ENCODE measurements around the gene CCS.
A peak's percentile ranks its signal among the peaks of the same experiment; 100 is the strongest.

CCS gene

DNA sequence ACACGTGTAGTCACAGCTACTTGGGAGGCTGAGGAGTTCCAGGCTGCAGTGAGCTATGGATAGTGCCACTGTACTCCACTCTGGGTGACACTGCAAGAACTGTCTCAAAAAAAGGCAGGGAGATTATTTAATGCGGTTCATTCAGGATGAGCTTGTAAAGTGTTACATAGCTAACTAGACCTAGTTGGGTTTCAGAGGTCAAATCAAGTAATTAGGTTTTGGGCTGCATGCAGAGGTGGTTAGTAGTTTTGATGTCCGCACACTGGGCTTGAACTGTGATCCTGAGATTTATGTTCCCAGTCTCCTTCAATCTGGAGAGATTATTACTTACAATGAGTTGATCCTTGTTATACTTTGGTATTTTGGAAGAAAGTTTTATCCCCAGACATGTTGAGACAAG, 43.4 kb downstream of the CCS start:
- no peaks in the 10 kb centered on the region for H3K27me3 ChIP-seq (ENCODE audit: insufficient read depth, low read length)
- H3K36me3 ChIP-seq (ENCODE audit: insufficient read depth, low read length) = peaks cover 81% of the 10 kb centered on the region
- H3K79me2 ChIP-seq (ENCODE audit: insufficient read depth, low read length) = peaks cover 53% of the 10 kb centered on the region
- no peak overlapping the region for H3K9ac ChIP-seq (ENCODE audit: low read length)
- no peak overlapping the region for H3K4me3 ChIP-seq (ENCODE audit: low read depth, low read length, poor library complexity, severe bottlenecking)
- peaks cover 25% of the 10 kb centered on the region for H3F3A ChIP-seq (ENCODE audit: insufficient read depth, low read length)
- H3K9me3 ChIP-seq (ENCODE audit: low read length) = no peaks in the 10 kb centered on the region
- H3K27ac ChIP-seq (ENCODE audit: low read depth, low read length, poor library complexity, severe bottlenecking) = peak overlapping the region; percentile 80
- H2AFZ ChIP-seq (ENCODE audit: low read length) = no peak overlapping the region
- TF ChIP-seq, protein P1, sequence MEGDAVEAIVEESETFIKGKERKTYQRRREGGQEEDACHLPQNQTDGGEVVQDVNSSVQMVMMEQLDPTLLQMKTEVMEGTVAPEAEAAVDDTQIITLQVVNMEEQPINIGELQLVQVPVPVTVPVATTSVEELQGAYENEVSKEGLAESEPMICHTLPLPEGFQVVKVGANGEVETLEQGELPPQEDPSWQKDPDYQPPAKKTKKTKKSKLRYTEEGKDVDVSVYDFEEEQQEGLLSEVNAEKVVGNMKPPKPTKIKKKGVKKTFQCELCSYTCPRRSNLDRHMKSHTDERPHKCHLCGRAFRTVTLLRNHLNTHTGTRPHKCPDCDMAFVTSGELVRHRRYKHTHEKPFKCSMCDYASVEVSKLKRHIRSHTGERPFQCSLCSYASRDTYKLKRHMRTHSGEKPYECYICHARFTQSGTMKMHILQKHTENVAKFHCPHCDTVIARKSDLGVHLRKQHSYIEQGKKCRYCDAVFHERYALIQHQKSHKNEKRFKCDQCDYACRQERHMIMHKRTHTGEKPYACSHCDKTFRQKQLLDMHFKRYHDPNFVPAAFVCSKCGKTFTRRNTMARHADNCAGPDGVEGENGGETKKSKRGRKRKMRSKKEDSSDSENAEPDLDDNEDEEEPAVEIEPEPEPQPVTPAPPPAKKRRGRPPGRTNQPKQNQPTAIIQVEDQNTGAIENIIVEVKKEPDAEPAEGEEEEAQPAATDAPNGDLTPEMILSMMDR (IDR thresholded peaks at IDR 0.05; ENCODE audit: low read length) = no peak
- no peak for TF ChIP-seq EZH2 (IDR thresholded peaks at IDR 0.05; ENCODE audit: borderline replicate concordance, low read length)
- no peak overlapping the region; the same call in 1 of the 2 replicates for H3K4me2 ChIP-seq (ENCODE audit: low read length)
- H3K4me1 ChIP-seq (ENCODE audit: insufficient read depth, low read length, severe bottlenecking) = peaks cover 41% of the 10 kb centered on the region
- no peaks in the 10 kb centered on the region for H4K20me1 ChIP-seq (ENCODE audit: insufficient read depth, low read length)
- no peaks in the 10 kb centered on the region for H3K9me2 ChIP-seq (ENCODE audit: low read depth, low read length)

- H3K9me2 ChIP-seq (ENCODE audit: low read depth, low read length) = no peaks in the 10 kb centered on the region
- H4K20me1 ChIP-seq (ENCODE audit: insufficient read depth, low read length) = peaks cover 5% of the 10 kb centered on the region; the same call in 1 of the 2 replicates
- H3K36me3 ChIP-seq (ENCODE audit: insufficient read depth, low read length) = peaks cover 81% of the 10 kb centered on the region
- H3K27ac ChIP-seq (ENCODE audit: low read depth, low read length, poor library complexity, severe bottlenecking) = peak overlapping the region; percentile 80
- no peaks in the 10 kb centered on the region for H3K9me3 ChIP-seq (ENCODE audit: low read length)
- TF ChIP-seq, protein P1 (IDR thresholded peaks at IDR 0.05; ENCODE audit: low read length) = no peak
- TF ChIP-seq EZH2 (IDR thresholded peaks at IDR 0.05; ENCODE audit: borderline replicate concordance, low read length) = no peak
- peak overlapping the region; percentile 57 for H3K9ac ChIP-seq (ENCODE audit: low read length)
- H3F3A ChIP-seq (ENCODE audit: insufficient read depth, low read length) = peaks cover 25% of the 10 kb centered on the region
- H3K4me3 ChIP-seq (ENCODE audit: low read depth, low read length, poor library complexity, severe bottlenecking) = peak overlapping the region; percentile 53
- H3K4me1 ChIP-seq (ENCODE audit: insufficient read depth, low read length, severe bottlenecking) = peaks cover 54% of the 10 kb centered on the region
- no peak overlapping the region for H2AFZ ChIP-seq (ENCODE audit: low read length)
- no peaks in the 10 kb centered on the region for H3K27me3 ChIP-seq (ENCODE audit: insufficient read depth, low read length)
- peak overlapping the region; percentile 73 for H3K4me2 ChIP-seq (ENCODE audit: low read length)
- peaks cover 56% of the 10 kb centered on the region for H3K79me2 ChIP-seq (ENCODE audit: insufficient read depth, low read length)
Observed at GRCh38 chr11:66637557-66638176, 44.7 kb downstream of the CCS start.

DNA sequence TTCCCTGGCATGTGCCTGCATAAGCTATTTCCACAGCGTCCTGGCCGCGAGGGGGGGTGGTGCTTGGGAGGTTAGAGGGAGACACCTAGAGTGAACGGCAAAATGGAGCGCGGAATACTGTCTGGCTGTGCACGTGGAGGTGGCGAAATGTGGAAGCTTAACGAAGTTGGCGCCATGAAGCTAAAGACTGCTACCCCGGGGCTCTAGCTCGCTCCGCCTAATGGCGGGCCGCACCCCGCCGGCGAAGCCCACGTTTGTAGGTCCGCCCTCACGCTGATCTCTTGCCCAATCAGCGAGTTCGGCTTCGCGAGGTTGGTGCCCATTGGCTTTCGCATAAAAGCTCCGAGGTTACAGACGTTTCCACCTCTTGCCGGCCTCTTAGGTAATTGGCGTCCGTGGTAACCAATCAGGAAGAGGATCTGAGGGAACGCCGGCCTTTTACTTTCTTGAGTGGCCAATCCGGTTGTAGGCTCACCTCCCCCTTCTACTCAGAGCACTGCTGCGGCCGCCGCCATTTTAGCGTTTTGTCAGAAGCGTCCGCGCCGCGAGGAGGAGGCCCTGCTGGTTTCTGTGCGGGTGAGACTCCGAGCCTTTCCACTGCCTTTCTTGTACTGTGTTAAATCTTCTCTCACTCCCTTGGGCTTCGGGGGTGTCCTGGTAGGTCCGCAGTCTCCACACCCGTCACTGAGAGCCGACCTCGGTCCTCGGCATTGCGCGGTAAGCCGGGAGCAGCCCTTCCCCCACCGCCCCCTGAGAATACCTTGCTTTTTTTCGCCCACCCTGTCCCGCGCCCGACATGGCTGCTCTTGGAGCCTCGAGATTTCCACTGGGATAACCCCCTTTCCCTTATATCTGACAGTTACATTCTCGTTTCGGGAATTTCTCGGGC, 45.4 kb downstream of the CCS start, which contains the start of gene RBM4:
TSS of gene RBM4 (plus strand) at position 527 of the 889 bp plus-strand sequence. CDS start 1,009 bp downstream, outside the sequence.
- peak within 1 kb of the TSS; percentile 100 for H3K4me2 ChIP-seq (ENCODE audit: low read length)
- peaks cover 64% of the 10 kb centered on the region for H3K79me2 ChIP-seq (ENCODE audit: insufficient read depth, low read length)
- H3K36me3 ChIP-seq (ENCODE audit: insufficient read depth, low read length) = peaks cover 81% of the 10 kb centered on the region
- TF ChIP-seq, protein P1 (IDR thresholded peaks at IDR 0.05; ENCODE audit: low read length) = no peak
- TF ChIP-seq EZH2 (IDR thresholded peaks at IDR 0.05; ENCODE audit: borderline replicate concordance, low read length) = no peak
- H3K4me1 ChIP-seq (ENCODE audit: insufficient read depth, low read length, severe bottlenecking) = peaks cover 56% of the 10 kb centered on the region
- no peaks in the 10 kb centered on the region for H3K27me3 ChIP-seq (ENCODE audit: insufficient read depth, low read length)
- H3K9ac ChIP-seq (ENCODE audit: low read length) = peak within 1 kb of the TSS; percentile 96
- H3K9me2 ChIP-seq (ENCODE audit: low read depth, low read length) = no peaks in the 10 kb centered on the region
- peaks cover 24% of the 10 kb centered on the region for H3F3A ChIP-seq (ENCODE audit: insufficient read depth, low read length)
- H3K4me3 ChIP-seq (ENCODE audit: low read depth, low read length, poor library complexity, severe bottlenecking) = peak within 1 kb of the TSS; percentile 96
- peaks cover 5% of the 10 kb centered on the region; the same call in 1 of the 2 replicates for H4K20me1 ChIP-seq (ENCODE audit: insufficient read depth, low read length)
- no peak within 1 kb of the TSS for H2AFZ ChIP-seq (ENCODE audit: low read length)
- no peaks in the 10 kb centered on the region for H3K9me3 ChIP-seq (ENCODE audit: low read length)
- H3K27ac ChIP-seq (ENCODE audit: low read depth, low read length, poor library complexity, severe bottlenecking) = peak within 1 kb of the TSS; percentile 80
